MCF 10A (cell line): ENCODE data around the gene PPT1. TPM values are rescaled to one million over a fixed set of nuclear protein-coding genes. Genes with fewer than 3 reads are reported as not detected.

Source experiments
- BruUV-seq: library from RNA; stranded (reverse); fragments of 400-500 nt; replicated peaks from 2 replicates; lab custom pipeline; 2021; lab: Mats Ljungman, UMichigan
- CTCF ChIA-PET: fragments of 300-600 bp; sonication (Branson Sonifier 250); formaldehyde crosslinking; extraction: SDS; loops from one replicate; lab custom pipeline; 2021; ENCODE audit warnings: antibody characterized with exemption, inconsistent platforms; lab: Yijun Ruan, JAX
- POLR2A ChIA-PET: fragments of 300-600, 350-650 bp; sonication (Branson Sonifier 250); formaldehyde crosslinking; extraction: SDS; loops from one replicate; lab custom pipeline; 2020; ENCODE audit warnings: antibody characterized with exemption, inconsistent platforms; lab: Yijun Ruan, JAX
- DNase-seq: peaks from one replicate; pipeline ENCODE4 v3.0.0-alpha.2; 2018; ENCODE audit not compliant: unreplicated experiment
- H3K27ac Mint-ChIP-seq: one replicate; pipeline ENCODE4 v1.8.0; 2022; ENCODE audit warnings: mild to moderate bottlenecking, low read depth, mixed read lengths; ENCODE audit not compliant: unreplicated experiment
- H3K27me3 Mint-ChIP-seq: one replicate; pipeline ENCODE4 v1.8.0; 2022; ENCODE audit warnings: mixed read lengths; ENCODE audit not compliant: insufficient read depth, unreplicated experiment
- H3K36me3 Mint-ChIP-seq: one replicate; pipeline ENCODE4 v1.8.0; 2022; ENCODE audit warnings: mild to moderate bottlenecking, moderate library complexity, mixed read lengths; ENCODE audit not compliant: insufficient read depth, unreplicated experiment
- H3K4me1 Mint-ChIP-seq: one replicate; pipeline ENCODE4 v1.8.0; 2022; ENCODE audit warnings: mixed read lengths; ENCODE audit not compliant: insufficient read depth, unreplicated experiment
- H3K4me3 Mint-ChIP-seq: one replicate; pipeline ENCODE4 v1.8.0; 2022; ENCODE audit warnings: mild to moderate bottlenecking, moderate library complexity, mixed read lengths; ENCODE audit not compliant: unreplicated experiment
- H3K9me3 Mint-ChIP-seq: one replicate; pipeline ENCODE4 v1.8.0; 2022; ENCODE audit warnings: mixed read lengths; ENCODE audit not compliant: unreplicated experiment
- CTCF ChIP-seq: fragments of 200-600 bp; IDR thresholded peaks from one replicate; pipeline ENCODE4 v1.8.0; 2022; ENCODE audit warnings: antibody characterized with exemption, mild to moderate bottlenecking; ENCODE audit not compliant: unreplicated experiment
- intact Hi-C: fragments of 100-400 bp; cut with micrococcal nuclease; formaldehyde crosslinking; loops from 2 replicates; pipeline ENCODE4 v1.14.1; 2022
- total RNA-seq: library from RNA; stranded (reverse); gene quantifications from 2 replicates; pipeline ENCODE4 v1.2.3, GENCODE V29; 2022

The PPT1 gene
- total RNA-seq, 1 experiment from 2014 or later: 55.4 TPM

- H3K9me3 Mint-ChIP-seq: no peaks in the 10 kb centered on the region
Measured at GRCh38 chr1:40102896-40103295, 5.8 kb upstream of the PPT1 start.

GRCh38 chr1:40102038-40102437 lies 5.0 kb upstream of the PPT1 start:
- intact Hi-C loops: no loop called here
- no peak overlapping the region for H3K4me3 Mint-ChIP-seq
- peaks cover 10% of the 10 kb centered on the region for H3K27me3 Mint-ChIP-seq
- no TSS peak for BruUV-seq
- H3K4me1 Mint-ChIP-seq: peaks cover 6% of the 10 kb centered on the region
- CTCF ChIA-PET: interaction anchor here (0.7 to 1.5 kb wide), 2 partner anchors 24 to 183 kb away, joined by 3 to 7 read pairs; no protein-coding TSS in a partner anchor
- H3K36me3 Mint-ChIP-seq: no peaks in the 10 kb centered on the region
- no peak for DNase-seq
- no peak overlapping the region for H3K27ac Mint-ChIP-seq
- no peaks in the 10 kb centered on the region for H3K9me3 Mint-ChIP-seq
- POLR2A ChIA-PET: no interaction called here
- no peak for TF ChIP-seq CTCF

More at GRCh38 chr1:40102896-40103295, 5.8 kb upstream of the PPT1 start:
- TF ChIP-seq CTCF: no peak
- peaks cover 10% of the 10 kb centered on the region for H3K27me3 Mint-ChIP-seq
- intact Hi-C loops: no loop called here
- CTCF ChIA-PET: interaction anchor here (0.7 to 1.5 kb wide), 2 partner anchors 25 to 184 kb away, joined by 3 to 7 read pairs; no protein-coding TSS in a partner anchor
- no TSS peak for BruUV-seq
- no peaks in the 10 kb centered on the region for H3K4me1 Mint-ChIP-seq
- no peak for DNase-seq
- POLR2A ChIA-PET: no interaction called here
- H3K36me3 Mint-ChIP-seq: no peaks in the 10 kb centered on the region
- no peak overlapping the region for H3K27ac Mint-ChIP-seq
- no peak overlapping the region for H3K4me3 Mint-ChIP-seq

GRCh38 chr1:40096646-40096976 lies 441 bp downstream of the PPT1 start:
- TSS peak; percentile 74 for BruUV-seq
- Mint-ChIP-seq H3K27me3 (no peaks in the 10 kb centered on the region), H3K9me3 (no peaks in the 10 kb centered on the region), H3K4me3 (peak overlapping the region; percentile 87), H3K4me1 (peaks cover 22% of the 10 kb centered on the region), H3K27ac (peak overlapping the region; percentile 37), H3K36me3 (peaks cover 16% of the 10 kb centered on the region)
- DNase-seq: no peak
- no peak for TF ChIP-seq CTCF
- ChIA-PET CTCF (interaction anchor here (0.7 to 3.4 kb wide), 2 partner anchors 13 to 399 kb away, joined by 3 to 18 read pairs; no protein-coding TSS in a partner anchor), POLR2A (interaction anchor here (0.6 to 1.0 kb wide), 3 partner anchors 18 to 370 kb away, joined by 3 read pairs; no protein-coding TSS in a partner anchor)
- intact Hi-C loops: no loop called here

- no peaks in the 10 kb centered on the region for H3K27me3 Mint-ChIP-seq
- DNase-seq: no peak
- no peak for TF ChIP-seq CTCF
- ChIA-PET POLR2A (no interaction called here), CTCF (interaction anchor here (0.7 kb wide), 1 partner anchor 400 kb away, joined by 3 read pairs; no protein-coding TSS in a partner anchor)
- intact Hi-C loops: no loop called here
- H3K9me3 Mint-ChIP-seq: no peaks in the 10 kb centered on the region
- H3K36me3 Mint-ChIP-seq: peaks cover 24% of the 10 kb centered on the region
- BruUV-seq: no TSS peak
- H3K4me3 Mint-ChIP-seq: no peak overlapping the region
- peaks cover 22% of the 10 kb centered on the region for H3K4me1 Mint-ChIP-seq
- H3K27ac Mint-ChIP-seq: no peak overlapping the region
Measured at GRCh38 chr1:40095806-40096205, 1.2 kb downstream of the PPT1 start.
